ENCODE data around the gene KIF2A. TPM values are rescaled to one million over a fixed set of nuclear protein-coding genes. Genes with fewer than 3 reads are reported as not detected.

Gene KIF2A
- total and polyA plus RNA-seq, 2 of the 13 experiments (the other 11 are each of a cell fraction or from before 2014, with no cell fraction given): 8.5 to 19.2 TPM

DNA sequence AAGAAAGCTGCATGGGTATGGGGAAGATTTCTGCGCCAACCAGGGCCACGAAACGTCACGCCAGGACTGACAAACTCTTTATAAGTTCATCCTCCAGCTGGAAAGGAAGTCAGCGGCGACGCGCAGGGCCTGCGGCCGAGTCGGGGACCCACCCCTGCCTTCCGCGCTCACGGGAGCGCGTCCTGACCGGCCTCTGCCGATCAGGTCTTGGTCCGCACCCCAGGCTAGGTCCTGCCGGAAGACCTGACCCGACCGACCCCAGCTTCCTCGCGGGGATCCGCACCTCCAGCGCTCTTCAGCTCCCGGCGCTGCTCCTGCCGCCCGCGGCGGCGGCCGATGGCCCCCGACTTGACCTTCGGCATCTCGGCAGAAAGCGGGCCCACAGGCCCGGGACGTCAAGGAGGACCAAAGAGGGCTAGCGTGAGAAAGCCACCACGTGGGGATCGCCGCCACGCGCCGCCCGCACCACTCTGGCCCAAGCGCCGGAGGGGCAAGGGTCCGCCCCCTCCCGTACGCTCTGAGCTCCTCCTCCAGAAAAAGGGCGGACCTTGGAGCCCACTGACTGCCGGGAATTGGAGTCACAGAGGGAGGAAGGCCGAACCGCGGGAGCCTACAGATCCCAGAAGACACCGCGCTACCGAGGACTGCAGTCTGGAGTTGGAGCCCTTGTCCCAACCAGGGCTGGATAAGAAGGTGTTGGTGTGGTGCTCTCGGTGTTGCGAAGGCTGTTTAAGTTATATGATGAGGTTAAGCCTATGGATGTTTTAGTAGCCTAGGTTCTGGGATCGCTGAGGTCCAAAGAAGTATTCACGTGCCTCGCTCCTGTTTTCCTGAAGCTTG, 97.6 kb downstream of the KIF2A start, which contains the start of gene DIMT1 (continued):
- TF ChIP-seq ZNF790 (CRISPR knock-in tag; IDR thresholded peaks at IDR 0.05; ENCODE audit: borderline replicate concordance) (0 out of 2 replicates have a peak, but pooled peaks have one; percentile 79), KLF9 (CRISPR knock-in tag; IDR thresholded peaks at IDR 0.05; ENCODE audit: low read depth) (peak; percentile 91; the same call in 1 of the 2 replicates), ZNF407 (CRISPR knock-in tag; IDR thresholded peaks at IDR 0.05; ENCODE audit: not compliant biosample characterization) (peak; percentile 74), HIC2 (CRISPR knock-in tag; IDR thresholded peaks at IDR 0.05; ENCODE audit: low read depth) (no peak), ZC3H4 (CRISPR knock-in tag; IDR thresholded peaks at IDR 0.05; ENCODE audit: borderline replicate concordance) (0 out of 2 replicates have a peak, but pooled peaks have one; percentile 24), HOXA3 (CRISPR knock-in tag; IDR thresholded peaks at IDR 0.05) (0 out of 2 replicates have a peak, but pooled peaks have one; percentile 47), CBX1 (IDR thresholded peaks at IDR 0.05; ENCODE audit: low read depth) (peak; percentile 24), SP140L (CRISPR knock-in tag; IDR thresholded peaks at IDR 0.05; ENCODE audit: borderline replicate concordance) (peak; percentile 92; the same call in 1 of the 2 replicates), ZNF503 (CRISPR knock-in tag; IDR thresholded peaks at IDR 0.05) (no peak), MYC (CRISPR knock-in tag; IDR thresholded peaks at IDR 0.05; ENCODE audit: borderline replicate concordance) (peak; percentile 99), NKX3-1 (CRISPR knock-in tag; IDR thresholded peaks at IDR 0.05) (0 out of 2 replicates have a peak, but pooled peaks have one; percentile 70), IRF1 (CRISPR knock-in tag; IDR thresholded peaks at IDR 0.05; ENCODE audit: low read depth) (no peak; the same call in 1 of the 2 replicates)
- TF ChIP-seq, protein P1, sequence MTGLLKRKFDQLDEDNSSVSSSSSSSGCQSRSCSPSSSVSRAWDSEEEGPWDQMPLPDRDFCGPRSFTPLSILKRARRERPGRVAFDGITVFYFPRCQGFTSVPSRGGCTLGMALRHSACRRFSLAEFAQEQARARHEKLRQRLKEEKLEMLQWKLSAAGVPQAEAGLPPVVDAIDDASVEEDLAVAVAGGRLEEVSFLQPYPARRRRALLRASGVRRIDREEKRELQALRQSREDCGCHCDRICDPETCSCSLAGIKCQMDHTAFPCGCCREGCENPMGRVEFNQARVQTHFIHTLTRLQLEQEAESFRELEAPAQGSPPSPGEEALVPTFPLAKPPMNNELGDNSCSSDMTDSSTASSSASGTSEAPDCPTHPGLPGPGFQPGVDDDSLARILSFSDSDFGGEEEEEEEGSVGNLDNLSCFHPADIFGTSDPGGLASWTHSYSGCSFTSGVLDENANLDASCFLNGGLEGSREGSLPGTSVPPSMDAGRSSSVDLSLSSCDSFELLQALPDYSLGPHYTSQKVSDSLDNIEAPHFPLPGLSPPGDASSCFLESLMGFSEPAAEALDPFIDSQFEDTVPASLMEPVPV (CRISPR knock-in tag; IDR thresholded peaks at IDR 0.05): peak; percentile 47; the same call in 1 of the 2 replicates
